ENCODE results near the gene STEAP1.
"Not testable (repeated sequence)": the region's sequence is repeated elsewhere in the genome, so short reads cannot be mapped to it uniquely, and the experiment has no call there.

Gene STEAP1

DNA sequence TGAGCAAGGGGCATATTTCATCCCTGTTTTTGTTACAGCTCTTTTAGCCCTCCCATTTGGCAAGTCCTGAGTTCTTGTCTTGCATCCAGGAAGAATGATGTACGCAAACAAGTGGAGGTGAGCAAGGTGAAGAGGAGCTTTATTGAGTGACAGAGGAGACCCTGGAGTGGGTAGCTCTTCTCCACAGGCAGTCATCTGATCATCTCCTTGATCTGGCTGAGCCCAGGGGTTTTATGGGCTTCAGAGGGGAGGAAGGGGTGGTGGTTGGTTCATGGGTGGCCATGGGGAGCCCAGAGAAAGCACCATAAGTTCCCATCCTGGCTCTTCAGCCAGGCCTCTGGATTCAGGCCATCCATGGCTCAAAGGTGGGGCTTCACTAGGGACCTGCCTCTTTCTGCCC is 21.9 kb downstream of the STEAP1 start:
- in situ Hi-C loops (cut with HindIII; ENCODE audit: low sequenced_read_pairs) = no loop called here
- H3K4me3 ChIP-seq (ENCODE audit: low read depth, low read length) = no peak overlapping the region
- TF ChIP-seq, protein P1, sequence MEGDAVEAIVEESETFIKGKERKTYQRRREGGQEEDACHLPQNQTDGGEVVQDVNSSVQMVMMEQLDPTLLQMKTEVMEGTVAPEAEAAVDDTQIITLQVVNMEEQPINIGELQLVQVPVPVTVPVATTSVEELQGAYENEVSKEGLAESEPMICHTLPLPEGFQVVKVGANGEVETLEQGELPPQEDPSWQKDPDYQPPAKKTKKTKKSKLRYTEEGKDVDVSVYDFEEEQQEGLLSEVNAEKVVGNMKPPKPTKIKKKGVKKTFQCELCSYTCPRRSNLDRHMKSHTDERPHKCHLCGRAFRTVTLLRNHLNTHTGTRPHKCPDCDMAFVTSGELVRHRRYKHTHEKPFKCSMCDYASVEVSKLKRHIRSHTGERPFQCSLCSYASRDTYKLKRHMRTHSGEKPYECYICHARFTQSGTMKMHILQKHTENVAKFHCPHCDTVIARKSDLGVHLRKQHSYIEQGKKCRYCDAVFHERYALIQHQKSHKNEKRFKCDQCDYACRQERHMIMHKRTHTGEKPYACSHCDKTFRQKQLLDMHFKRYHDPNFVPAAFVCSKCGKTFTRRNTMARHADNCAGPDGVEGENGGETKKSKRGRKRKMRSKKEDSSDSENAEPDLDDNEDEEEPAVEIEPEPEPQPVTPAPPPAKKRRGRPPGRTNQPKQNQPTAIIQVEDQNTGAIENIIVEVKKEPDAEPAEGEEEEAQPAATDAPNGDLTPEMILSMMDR (IDR thresholded peaks at IDR 0.05; ENCODE audit: low read depth, low read length) = no peak
- no peak for DNase-seq (ENCODE audit: low read depth, low spot score)

DNA sequence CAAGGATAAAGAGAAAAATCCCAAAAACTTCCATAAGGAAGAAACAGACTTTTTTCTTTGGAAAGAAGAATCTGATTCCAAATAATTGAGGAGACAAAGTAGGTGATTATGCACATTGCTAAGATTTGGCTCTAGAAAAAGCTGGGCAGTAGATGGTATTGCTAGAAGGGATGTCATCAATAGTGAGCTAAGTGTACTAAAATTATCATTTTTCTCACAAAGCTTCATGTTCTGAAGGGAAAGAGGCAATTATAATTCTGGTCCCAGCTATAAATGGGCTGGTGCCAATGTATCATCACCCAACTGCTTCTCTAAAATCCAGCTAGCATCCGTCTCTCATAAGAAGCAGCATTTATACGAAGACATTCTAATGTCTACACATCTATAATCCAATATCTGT is 23.9 kb downstream of the STEAP1 start:
- in situ Hi-C loops (cut with HindIII; ENCODE audit: low sequenced_read_pairs) = no loop called here
- no peak overlapping the region for H3K4me3 ChIP-seq (ENCODE audit: low read depth, low read length)
- TF ChIP-seq, protein P1 (IDR thresholded peaks at IDR 0.05; ENCODE audit: low read depth, low read length) = no peak
- no peak for DNase-seq (ENCODE audit: low read depth, low spot score)

DNA sequence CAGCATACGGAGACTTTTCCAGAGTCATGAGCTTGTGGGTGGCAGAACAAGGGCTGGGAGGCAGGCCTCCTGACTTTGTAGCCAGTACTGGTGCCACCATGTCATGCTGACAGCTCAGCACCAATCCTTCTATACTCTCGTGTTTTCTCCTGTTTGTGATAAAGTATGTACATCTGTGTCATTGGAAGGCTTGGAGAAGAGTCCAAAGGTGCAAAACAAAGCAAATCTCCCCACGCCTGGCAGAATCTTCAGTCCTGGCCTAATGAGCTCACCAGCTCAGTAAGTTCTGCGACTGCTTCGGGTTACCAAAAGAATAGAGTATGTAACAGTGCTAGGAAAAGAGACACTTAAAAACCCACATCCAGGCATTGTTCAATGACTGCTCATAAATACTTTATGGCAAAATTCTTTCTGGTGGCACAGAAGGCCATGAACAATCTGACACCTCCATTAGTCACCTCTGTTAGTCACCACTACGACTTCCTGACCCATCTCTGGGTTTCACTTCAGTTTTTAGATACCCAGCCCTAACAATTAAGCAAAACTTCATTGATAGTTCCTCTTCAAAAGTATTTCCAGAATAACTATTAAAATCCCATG is 24.5 kb downstream of the STEAP1 start:
- no peak overlapping the region for H3K4me3 ChIP-seq (ENCODE audit: low read depth, low read length)
- in situ Hi-C loops (cut with HindIII; ENCODE audit: low sequenced_read_pairs) = no loop called here
- peak; percentile 78 for DNase-seq (ENCODE audit: low read depth, low spot score)
- TF ChIP-seq, protein P1 (IDR thresholded peaks at IDR 0.05; ENCODE audit: low read depth, low read length) = no peak

DNA sequence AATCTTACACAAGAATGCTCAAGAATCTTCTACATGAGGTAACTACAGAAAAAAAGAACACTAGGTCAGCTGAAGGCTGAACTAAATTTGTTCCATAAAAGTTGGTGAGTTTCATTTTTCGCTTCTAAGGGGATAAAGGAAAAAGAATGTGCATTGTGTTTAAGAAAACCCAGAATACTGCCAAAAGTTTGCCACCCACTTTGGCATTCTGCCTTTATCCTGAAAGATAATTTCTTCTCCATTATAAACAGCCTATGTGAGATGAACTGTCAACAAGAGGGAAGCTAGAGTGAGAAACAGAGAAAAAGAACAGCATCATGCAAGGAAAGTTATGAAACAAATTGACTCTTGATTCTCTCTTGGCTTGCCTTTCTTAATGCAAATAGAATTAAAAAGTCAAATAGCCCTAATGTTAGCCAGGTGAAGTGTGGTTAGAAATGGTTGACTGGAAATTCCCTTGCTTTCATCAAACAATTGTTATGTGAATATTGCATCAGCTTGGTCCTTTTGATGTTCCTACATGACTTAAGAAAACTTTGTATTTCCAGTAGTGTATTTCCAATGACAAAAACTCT is 25.8 kb downstream of the STEAP1 start:
- in situ Hi-C loops (cut with HindIII; ENCODE audit: low sequenced_read_pairs) = no loop called here
- peak; percentile 61 for DNase-seq (ENCODE audit: low read depth, low spot score)
- TF ChIP-seq, protein P1 (IDR thresholded peaks at IDR 0.05; ENCODE audit: low read depth, low read length) = no peak
- H3K4me3 ChIP-seq (ENCODE audit: low read depth, low read length) = no peak overlapping the region

DNA sequence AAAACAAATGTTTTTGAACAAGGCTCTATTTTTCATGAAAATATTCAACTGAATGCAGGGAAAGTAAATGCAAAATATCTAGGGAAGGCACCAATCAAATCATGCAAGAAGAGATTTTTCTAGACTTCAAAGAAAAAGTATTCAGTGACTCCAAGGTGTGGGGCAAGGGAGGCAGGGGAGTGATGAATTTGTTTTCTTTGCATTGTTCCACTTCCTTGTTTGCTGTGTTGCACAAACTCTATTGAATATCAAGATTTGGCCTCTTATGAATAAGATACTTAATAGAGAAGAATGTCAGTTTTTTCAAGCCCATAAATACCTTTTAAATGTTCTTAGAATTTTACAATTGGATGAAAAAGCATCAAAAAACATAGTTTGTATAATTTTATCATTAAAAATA is 26.4 kb downstream of the STEAP1 start:
- TF ChIP-seq, protein P1 (IDR thresholded peaks at IDR 0.05; ENCODE audit: low read depth, low read length) = no peak
- in situ Hi-C loops (cut with HindIII; ENCODE audit: low sequenced_read_pairs) = no loop called here
- DNase-seq (ENCODE audit: low read depth, low spot score) = no peak
- no peak overlapping the region for H3K4me3 ChIP-seq (ENCODE audit: low read depth, low read length)

DNA sequence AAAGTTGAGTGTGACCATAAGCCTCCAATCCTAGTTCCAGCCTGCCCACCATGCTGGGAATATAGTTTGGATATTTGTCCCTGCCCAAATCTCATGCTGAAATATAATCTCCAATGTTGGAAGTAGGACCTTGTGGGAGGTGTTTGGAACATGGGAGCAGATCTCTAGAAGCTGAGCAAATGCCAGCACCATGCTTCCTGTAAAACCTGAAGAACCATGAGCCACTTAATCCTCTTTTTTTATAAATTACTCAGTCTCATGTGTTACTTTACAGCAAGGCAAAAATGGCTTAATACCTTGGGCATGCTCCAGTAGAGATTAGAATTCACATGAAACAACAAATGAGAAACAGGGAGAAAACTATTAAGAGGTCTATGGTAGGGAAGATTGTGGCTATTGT is 27.2 kb downstream of the STEAP1 start:
- no peak for DNase-seq (ENCODE audit: low read depth, low spot score)
- no peak overlapping the region for H3K4me3 ChIP-seq (ENCODE audit: low read depth, low read length)
- TF ChIP-seq, protein P1 (IDR thresholded peaks at IDR 0.05; ENCODE audit: low read depth, low read length) = no peak
- in situ Hi-C loops (cut with HindIII; ENCODE audit: low sequenced_read_pairs) = no loop called here

DNA sequence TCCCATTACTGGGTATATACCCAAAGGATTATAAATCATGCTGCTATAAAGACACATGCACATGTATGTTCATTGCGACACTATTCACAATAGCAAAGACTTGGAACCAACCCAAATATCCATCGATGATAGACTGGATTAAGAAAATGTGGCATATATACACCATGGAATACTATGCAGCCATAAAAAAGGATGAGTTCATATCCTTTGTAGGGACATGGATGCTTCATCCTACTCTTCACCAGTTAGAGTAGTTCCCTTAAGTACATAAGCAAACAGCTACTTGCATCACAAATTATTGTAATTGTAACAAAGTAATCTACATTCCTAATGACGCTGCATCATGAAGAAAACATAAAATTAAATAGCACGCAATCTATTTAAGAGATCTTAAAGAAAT is 32.0 kb downstream of the STEAP1 start:
- in situ Hi-C loops (cut with HindIII; ENCODE audit: low sequenced_read_pairs); DNase-seq (ENCODE audit: low read depth, low spot score); H3K4me3 ChIP-seq (ENCODE audit: low read depth, low read length): not testable (repeated sequence)
